Measurements from ENCODE around the gene LAMA3.

Gene LAMA3

GRCh38 chr18:23646282-23646681, 43.0 kb upstream of the LAMA3 start:
- no peak for DNase-seq (ENCODE audit: low read depth)
- no peak overlapping the region for H3K4me3 ChIP-seq (ENCODE audit: control insufficient read depth, low read depth, low read length)
- no peak for TF ChIP-seq CTCF (IDR thresholded peaks at IDR 0.05; ENCODE audit: control insufficient read depth, insufficient read depth, low read depth, low read length, missing control alignments)

- no peak overlapping the region for H3K4me3 ChIP-seq (ENCODE audit: control insufficient read depth, low read depth, low read length)
- no peak for DNase-seq (ENCODE audit: low read depth)
- TF ChIP-seq CTCF (IDR thresholded peaks at IDR 0.05; ENCODE audit: control insufficient read depth, insufficient read depth, low read depth, low read length, missing control alignments), result no peak
These were observed 40.8 kb upstream of the LAMA3 start for GRCh38 chr18:23648456-23648855.

GRCh38 chr18:23648940-23649607, 40.2 kb upstream of the LAMA3 start:
- no peak overlapping the region for H3K4me3 ChIP-seq (ENCODE audit: control insufficient read depth, low read depth, low read length)
- no peak for TF ChIP-seq CTCF (IDR thresholded peaks at IDR 0.05; ENCODE audit: control insufficient read depth, insufficient read depth, low read depth, low read length, missing control alignments)
- no peak for DNase-seq (ENCODE audit: low read depth)

GRCh38 chr18:23650968-23651927, 38.0 kb upstream of the LAMA3 start:
- H3K4me3 ChIP-seq (ENCODE audit: control insufficient read depth, low read depth, low read length), result no peak overlapping the region
- DNase-seq (ENCODE audit: low read depth), result peak; percentile 86
- TF ChIP-seq CTCF (IDR thresholded peaks at IDR 0.05; ENCODE audit: control insufficient read depth, insufficient read depth, low read depth, low read length, missing control alignments), result no peak

- no peak for DNase-seq (ENCODE audit: low read depth)
- no peak for TF ChIP-seq CTCF (IDR thresholded peaks at IDR 0.05; ENCODE audit: control insufficient read depth, insufficient read depth, low read depth, low read length, missing control alignments)
- H3K4me3 ChIP-seq (ENCODE audit: control insufficient read depth, low read depth, low read length), result no peak overlapping the region
These were observed 37.0 kb upstream of the LAMA3 start for GRCh38 chr18:23652232-23652631.

- no peak for TF ChIP-seq CTCF (IDR thresholded peaks at IDR 0.05; ENCODE audit: control insufficient read depth, insufficient read depth, low read depth, low read length, missing control alignments)
- no peak for DNase-seq (ENCODE audit: low read depth)
- H3K4me3 ChIP-seq (ENCODE audit: control insufficient read depth, low read depth, low read length), result no peak overlapping the region
These were observed 31.0 kb upstream of the LAMA3 start for GRCh38 chr18:23658285-23658684.

Data from AG09309 (cell line).